IMR-90 (cell line): ENCODE results near the gene HDDC3.

ENCODE experiments used
- CTCF ChIP-seq: conservative IDR thresholded peaks from 2 replicates; pipeline ENCODE4 v1.5.1; 2012; ENCODE audit warnings: mild to moderate bottlenecking, low read depth, low read length, improper control_type of control experiment
- POLR2A ChIP-seq: IDR thresholded peaks from 2 replicates; pipeline ENCODE4 v1.6.1; 2012; ENCODE audit warnings: mild to moderate bottlenecking, low read depth, low read length
- RFX5 ChIP-seq: IDR thresholded peaks from 2 replicates; pipeline ENCODE4 v1.8.0; 2012; ENCODE audit warnings: low read depth, mild to moderate bottlenecking, low read length, moderate library complexity

- TF ChIP-seq CTCF (no peak), RFX5 (no peak), POLR2A (no peak)
These were observed 49.3 kb upstream of the HDDC3 start for GRCh38 chr15:90981681-90982080.
